Type B pancreatic cell (in vitro differentiated cells): ENCODE data around the gene MZT2B. TPM values are rescaled to one million over a fixed set of nuclear protein-coding genes. Genes with fewer than 3 reads are reported as not detected.
"Not testable (repeated sequence)": the region's sequence is repeated elsewhere in the genome, so short reads cannot be mapped to it uniquely, and the experiment has no call there.

Experiments
- DNase-seq: peaks from one replicate; pipeline ENCODE4 v3.0.0; 2021; ENCODE audit warnings: mixed read lengths; ENCODE audit not compliant: unreplicated experiment; ENCODE audit errors: extremely low spot score
- H3K27ac Mint-ChIP-seq: 2 replicates; pipeline ENCODE4 v1.8.0; 2021; ENCODE audit warnings: mild to moderate bottlenecking, mixed read lengths
- H3K27me3 Mint-ChIP-seq: 2 replicates; pipeline ENCODE4 v1.8.0; 2021; ENCODE audit warnings: mixed read lengths
- H3K36me3 Mint-ChIP-seq: 2 replicates; pipeline ENCODE4 v1.8.0; 2021; ENCODE audit warnings: mixed read lengths
- H3K4me1 Mint-ChIP-seq: one replicate; pipeline ENCODE4 v1.8.0; 2021; ENCODE audit warnings: mixed read lengths; ENCODE audit not compliant: unreplicated experiment
- H3K4me3 Mint-ChIP-seq: 2 replicates; pipeline ENCODE4 v1.8.0; 2021; ENCODE audit warnings: mild to moderate bottlenecking, mixed read lengths
- H3K9me3 Mint-ChIP-seq: 2 replicates; pipeline ENCODE4 v1.8.0; 2021; ENCODE audit warnings: mixed read lengths
- total RNA-seq: library from RNA; stranded (reverse); gene quantifications from 2 replicates; pipeline ENCODE4 v1.2.1, GENCODE V29; 2021; ENCODE audit warnings: low replicate concordance
- TF ChIP-seq, protein P1 (sequence below): fragments of 200-600 bp; sonication (generic); conservative IDR thresholded peaks from 2 replicates; pipeline ENCODE4 v1.5.0; 2021; ENCODE audit warnings: antibody characterized with exemption, mild to moderate bottlenecking

Gene MZT2B
- total RNA-seq, 1 donor from 2014 or later: 224 TPM

DNA sequence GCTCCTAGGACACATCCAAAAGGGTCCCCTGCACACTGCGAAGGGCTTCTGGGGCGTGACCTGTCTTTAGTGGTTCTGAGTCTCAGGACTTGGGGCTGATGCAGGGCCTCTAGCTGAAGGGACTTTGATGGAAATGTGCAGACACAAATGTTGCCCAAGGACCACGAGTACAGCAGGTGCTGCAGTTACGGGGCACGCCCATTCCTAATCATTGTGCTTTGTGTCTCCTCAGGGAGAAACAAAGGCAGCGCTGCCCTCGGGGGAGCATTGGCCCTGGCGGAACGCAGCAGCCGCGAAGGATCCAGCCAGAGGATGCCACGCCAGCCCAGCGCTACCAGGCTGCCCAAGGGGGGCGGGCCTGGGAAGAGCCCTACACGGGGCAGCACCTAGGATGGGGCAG, 8.2 kb downstream of the MZT2B start:
- H3K27ac Mint-ChIP-seq: no peak overlapping the region
- no peaks in the 10 kb centered on the region for H3K4me1 Mint-ChIP-seq
- H3K9me3 Mint-ChIP-seq: no peaks in the 10 kb centered on the region
- H3K36me3 Mint-ChIP-seq: no peaks in the 10 kb centered on the region
- DNase-seq: no peak
- H3K4me3 Mint-ChIP-seq: no peak overlapping the region
- no peaks in the 10 kb centered on the region for H3K27me3 Mint-ChIP-seq
- TF ChIP-seq, protein P1, sequence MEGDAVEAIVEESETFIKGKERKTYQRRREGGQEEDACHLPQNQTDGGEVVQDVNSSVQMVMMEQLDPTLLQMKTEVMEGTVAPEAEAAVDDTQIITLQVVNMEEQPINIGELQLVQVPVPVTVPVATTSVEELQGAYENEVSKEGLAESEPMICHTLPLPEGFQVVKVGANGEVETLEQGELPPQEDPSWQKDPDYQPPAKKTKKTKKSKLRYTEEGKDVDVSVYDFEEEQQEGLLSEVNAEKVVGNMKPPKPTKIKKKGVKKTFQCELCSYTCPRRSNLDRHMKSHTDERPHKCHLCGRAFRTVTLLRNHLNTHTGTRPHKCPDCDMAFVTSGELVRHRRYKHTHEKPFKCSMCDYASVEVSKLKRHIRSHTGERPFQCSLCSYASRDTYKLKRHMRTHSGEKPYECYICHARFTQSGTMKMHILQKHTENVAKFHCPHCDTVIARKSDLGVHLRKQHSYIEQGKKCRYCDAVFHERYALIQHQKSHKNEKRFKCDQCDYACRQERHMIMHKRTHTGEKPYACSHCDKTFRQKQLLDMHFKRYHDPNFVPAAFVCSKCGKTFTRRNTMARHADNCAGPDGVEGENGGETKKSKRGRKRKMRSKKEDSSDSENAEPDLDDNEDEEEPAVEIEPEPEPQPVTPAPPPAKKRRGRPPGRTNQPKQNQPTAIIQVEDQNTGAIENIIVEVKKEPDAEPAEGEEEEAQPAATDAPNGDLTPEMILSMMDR: no peak

DNA sequence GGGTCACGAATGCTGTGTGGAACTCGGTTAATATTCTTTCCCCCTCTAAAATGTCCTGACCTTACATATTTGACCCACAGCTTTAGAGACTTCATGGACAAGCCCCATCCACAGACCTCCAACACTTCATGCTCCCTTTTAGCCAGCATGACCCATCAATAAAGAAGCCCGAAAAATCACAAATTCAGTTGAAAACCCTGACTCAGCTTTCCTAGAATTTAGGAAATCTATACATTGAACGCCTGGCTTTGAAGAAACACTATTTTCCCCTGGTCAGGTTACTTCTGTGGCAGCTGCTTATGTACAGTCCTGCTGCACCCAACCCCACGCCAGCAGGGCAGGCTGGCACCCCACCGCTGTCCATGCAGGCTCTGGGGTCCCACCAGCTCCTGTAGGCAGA, 9.3 kb downstream of the MZT2B start:
- H3K9me3 Mint-ChIP-seq, H3K36me3 Mint-ChIP-seq, H3K4me3 Mint-ChIP-seq, H3K27ac Mint-ChIP-seq, H3K4me1 Mint-ChIP-seq, DNase-seq, H3K27me3 Mint-ChIP-seq: not testable (repeated sequence)

DNA sequence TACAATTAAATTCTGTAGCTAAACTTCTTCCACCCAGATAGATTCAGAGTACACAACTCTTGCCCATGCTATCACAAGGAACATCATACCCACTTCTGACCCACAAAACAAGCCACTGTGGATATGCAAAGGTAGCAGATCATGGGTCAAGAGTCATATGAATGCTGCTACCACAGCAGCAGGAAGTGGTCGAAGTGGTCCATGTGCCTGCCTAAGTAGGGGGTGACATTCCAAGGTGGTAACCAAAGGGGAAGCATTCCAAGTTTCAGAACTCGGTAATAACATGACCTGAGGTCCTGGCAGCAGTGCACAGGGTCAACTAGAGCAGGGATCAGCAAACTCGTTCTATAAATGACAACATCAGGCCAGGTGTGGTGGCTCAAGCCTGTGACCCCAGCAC, 10.4 kb downstream of the MZT2B start:
- not testable (repeated sequence) for H3K9me3 Mint-ChIP-seq, H3K27me3 Mint-ChIP-seq, H3K4me3 Mint-ChIP-seq, H3K27ac Mint-ChIP-seq, H3K36me3 Mint-ChIP-seq, DNase-seq, H3K4me1 Mint-ChIP-seq

DNA sequence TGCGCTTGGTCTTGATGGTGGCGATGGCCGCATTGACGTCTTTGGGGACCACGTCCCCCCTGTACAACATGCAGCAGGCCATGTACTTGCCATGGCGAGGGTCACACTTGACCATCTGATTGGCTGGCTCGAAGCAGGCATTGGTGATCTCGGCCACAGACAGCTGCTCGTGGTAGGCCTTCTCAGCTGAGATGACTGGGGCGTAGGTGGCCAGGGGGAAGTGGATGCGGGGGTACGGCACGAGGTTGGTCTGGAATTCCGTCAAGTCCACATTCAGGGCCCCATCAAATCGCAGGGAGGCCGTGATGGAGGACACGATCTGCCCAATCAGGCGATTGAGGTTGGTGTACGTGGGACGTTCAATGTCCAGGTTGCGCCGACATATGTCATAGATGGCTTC, 11.8 kb downstream of the MZT2B start:
- not testable (repeated sequence) for H3K27me3 Mint-ChIP-seq, H3K4me3 Mint-ChIP-seq, H3K27ac Mint-ChIP-seq, H3K4me1 Mint-ChIP-seq, DNase-seq, H3K36me3 Mint-ChIP-seq, H3K9me3 Mint-ChIP-seq

DNA sequence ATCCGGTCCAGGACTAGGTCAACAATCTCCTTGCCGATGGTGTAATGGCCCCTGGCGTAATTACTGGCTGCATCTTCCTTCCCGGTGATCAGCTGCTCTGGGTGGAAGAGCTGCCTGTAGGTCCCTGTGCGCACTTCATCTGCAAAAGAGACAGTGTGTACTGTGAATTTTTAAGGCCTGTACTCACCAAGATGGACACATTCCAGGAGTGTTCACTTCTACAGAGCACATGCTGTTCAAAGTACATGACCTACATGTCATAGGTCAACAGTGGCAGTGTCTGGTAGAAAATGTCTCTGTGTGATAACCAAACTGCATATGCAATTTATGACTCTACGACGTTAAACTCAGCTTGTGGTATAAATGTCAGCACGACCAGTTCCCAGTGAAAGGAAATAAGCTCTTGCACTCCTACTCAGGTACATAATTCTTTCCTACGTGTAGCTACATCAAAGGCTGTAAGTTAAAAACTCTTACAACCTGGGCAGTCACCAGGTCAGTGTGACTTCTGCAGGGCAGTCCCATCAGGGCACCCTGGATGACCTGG, 13.1 kb downstream of the MZT2B start:
- H3K27me3 Mint-ChIP-seq, DNase-seq, H3K27ac Mint-ChIP-seq, H3K9me3 Mint-ChIP-seq, H3K4me3 Mint-ChIP-seq, H3K36me3 Mint-ChIP-seq, H3K4me1 Mint-ChIP-seq: not testable (repeated sequence)

DNA sequence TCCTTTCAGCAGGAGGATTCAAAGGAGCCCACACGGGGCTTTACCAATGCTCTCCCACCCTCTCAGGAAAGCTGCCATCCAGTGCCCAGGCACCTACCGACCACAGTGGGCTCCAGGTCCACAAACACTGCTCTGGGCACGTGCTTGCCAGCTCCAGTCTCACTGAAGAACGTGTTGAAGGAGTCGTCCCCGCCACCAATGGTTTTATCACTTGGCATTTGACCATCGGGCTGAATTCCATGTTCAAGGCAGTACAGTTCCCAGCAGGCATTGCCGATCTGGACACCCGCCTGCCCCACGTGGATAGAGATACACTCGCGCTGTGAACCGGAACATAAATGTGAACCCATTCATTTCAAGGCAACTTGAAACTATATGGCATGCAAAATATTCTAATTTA, 14.0 kb downstream of the MZT2B start:
- not testable (repeated sequence) for H3K9me3 Mint-ChIP-seq, H3K27me3 Mint-ChIP-seq, H3K4me3 Mint-ChIP-seq, H3K4me1 Mint-ChIP-seq, H3K36me3 Mint-ChIP-seq, H3K27ac Mint-ChIP-seq, DNase-seq

DNA sequence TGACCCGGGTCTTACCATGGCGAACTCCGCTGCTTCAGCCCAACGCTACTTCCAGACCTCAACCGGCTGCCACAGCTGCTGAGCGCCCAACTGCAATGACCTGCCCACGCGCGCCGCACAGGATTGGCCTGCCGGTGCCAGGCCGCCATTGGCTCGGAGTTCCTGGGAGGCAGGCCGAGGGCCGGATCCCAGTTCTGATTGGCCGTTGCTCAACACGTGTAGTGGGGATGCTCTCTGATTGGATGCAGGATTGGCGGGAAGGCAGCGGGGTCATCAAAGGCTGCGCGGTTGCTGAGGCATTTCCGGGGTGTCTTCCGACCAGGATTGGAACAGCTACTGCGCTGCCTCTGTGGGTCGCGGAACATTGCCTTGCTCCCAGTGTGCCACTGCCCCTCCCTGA, 16.3 kb downstream of the MZT2B start, which contains the start of gene TUBA3E:
TSS of gene TUBA3E (minus strand) at position 97 of the 400 bp plus-strand sequence. CDS start at position 18, 79 bp downstream.
- H3K4me3 Mint-ChIP-seq: no peak within 1 kb of the TSS
- no peaks in the 10 kb centered on the region for H3K36me3 Mint-ChIP-seq
- H3K27me3 Mint-ChIP-seq: peaks cover 4% of the 10 kb centered on the region
- H3K27ac Mint-ChIP-seq: no peak within 1 kb of the TSS
- no peaks in the 10 kb centered on the region for H3K9me3 Mint-ChIP-seq
- peaks cover 3% of the 10 kb centered on the region for H3K4me1 Mint-ChIP-seq
- no peak for DNase-seq
- TF ChIP-seq, protein P1: no peak

DNA sequence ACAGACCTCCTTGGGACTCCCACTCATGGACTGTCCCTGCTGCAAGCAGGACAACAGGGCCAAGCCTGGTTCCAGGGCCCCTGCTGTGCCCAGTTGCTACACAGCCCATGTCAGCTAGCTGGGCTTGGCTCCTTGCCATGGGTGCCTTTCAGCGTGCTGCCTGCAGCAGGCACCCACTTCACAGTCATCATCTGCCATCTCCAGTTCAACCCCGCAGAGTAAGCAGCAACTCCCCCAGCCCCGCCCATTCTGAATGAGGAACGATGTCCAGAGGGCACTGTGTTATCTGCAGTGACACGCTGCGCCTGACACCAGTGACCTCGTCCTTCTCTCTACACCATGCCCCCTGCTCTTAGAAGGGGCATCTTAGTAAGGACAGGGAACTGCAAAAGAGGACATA, 20.5 kb downstream of the MZT2B start:
- not testable (repeated sequence) for DNase-seq, H3K4me3 Mint-ChIP-seq, H3K4me1 Mint-ChIP-seq

DNA sequence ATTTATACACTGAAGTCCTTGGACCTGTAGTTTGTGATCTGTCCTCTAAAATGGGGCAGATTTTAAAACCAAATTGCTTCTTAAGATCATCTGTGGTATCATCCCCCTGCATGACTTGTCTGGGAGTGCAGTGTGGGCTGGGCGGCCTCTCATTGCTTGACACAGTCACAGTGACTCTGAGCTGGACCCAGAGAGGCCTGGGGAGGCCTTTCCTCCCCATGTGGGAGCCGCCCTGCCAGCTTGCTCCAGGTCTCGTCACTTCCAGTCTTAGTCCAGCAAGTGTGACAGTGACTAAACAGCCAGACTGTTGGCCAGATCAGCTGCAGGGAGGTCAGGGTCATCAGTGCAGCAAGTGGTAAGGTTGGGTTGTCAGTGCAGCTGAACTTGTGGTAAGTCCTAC, 21.1 kb downstream of the MZT2B start:
- not testable (repeated sequence) for DNase-seq, H3K4me1 Mint-ChIP-seq, H3K27me3 Mint-ChIP-seq, H3K4me3 Mint-ChIP-seq, H3K36me3 Mint-ChIP-seq, H3K9me3 Mint-ChIP-seq, H3K27ac Mint-ChIP-seq

More for the DNA sequence above, 20.5 kb downstream of the MZT2B start:
- not testable (repeated sequence) for H3K27ac Mint-ChIP-seq, H3K27me3 Mint-ChIP-seq, H3K36me3 Mint-ChIP-seq, H3K9me3 Mint-ChIP-seq

DNA sequence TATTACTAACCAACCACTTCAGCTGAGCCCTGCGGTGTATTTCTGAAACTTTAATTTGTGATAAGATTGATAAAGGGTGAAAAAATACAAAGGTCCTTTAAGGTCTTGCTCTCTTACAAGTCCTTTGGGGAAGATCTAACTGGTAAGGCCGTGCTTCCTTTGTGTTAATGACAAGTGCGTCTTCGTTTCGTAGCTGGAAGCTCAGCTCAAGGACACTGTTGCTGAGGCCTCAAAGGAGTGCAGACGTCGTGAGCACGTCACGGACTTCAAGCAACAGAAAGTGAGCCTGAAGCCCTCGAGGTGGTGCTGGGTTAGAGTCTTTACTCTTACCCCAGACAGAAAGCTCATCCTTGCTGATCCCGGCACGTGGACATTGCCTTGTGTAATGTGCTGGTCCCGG, 25.0 kb downstream of the MZT2B start:
- H3K27ac Mint-ChIP-seq, H3K36me3 Mint-ChIP-seq, DNase-seq, H3K9me3 Mint-ChIP-seq, H3K4me1 Mint-ChIP-seq, H3K4me3 Mint-ChIP-seq: not testable (repeated sequence)
- peaks cover 26% of the 10 kb centered on the region for H3K27me3 Mint-ChIP-seq

DNA sequence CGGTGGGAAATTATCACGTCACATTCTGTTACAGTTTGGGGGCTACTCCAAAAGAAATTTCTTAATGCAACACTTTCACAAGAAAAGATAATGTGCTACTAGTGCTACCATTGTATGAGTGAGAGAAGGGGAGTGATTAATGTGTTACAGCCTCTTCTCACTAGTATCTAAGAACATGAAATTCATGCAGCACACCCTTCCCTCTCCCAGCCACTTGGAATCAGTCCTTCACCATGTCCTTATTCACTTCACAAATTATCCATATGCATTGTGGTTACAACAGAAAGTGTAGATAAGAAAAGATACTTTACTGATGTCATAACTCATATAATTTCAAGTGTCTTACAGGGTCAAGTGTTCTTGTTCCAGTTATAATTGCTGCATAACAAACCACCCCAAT, 37.1 kb downstream of the MZT2B start:
- peaks cover 41% of the 10 kb centered on the region for H3K27me3 Mint-ChIP-seq
- not testable (repeated sequence) for H3K4me3 Mint-ChIP-seq, H3K4me1 Mint-ChIP-seq, DNase-seq, H3K27ac Mint-ChIP-seq, H3K9me3 Mint-ChIP-seq, H3K36me3 Mint-ChIP-seq

DNA sequence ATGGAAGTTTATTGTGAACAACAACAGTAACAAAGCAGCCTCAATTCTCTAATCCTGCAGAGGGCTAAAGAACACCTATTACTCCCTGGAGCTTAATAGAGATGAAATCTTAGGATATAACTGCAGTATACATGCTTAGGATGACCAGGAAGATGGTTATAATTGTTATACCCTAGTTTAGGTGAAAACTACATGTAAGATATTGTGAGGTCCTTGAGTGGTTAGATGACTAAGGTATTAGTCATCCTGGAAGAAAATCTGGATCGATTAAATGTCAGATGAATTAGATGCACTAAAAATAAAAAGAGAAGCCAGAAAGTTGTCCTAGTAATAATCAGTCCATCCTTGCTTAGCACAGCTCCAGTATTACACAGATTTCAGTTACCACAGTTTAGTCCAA, 38.4 kb downstream of the MZT2B start:
- not testable (repeated sequence) for DNase-seq, H3K27ac Mint-ChIP-seq, H3K4me1 Mint-ChIP-seq, H3K36me3 Mint-ChIP-seq, H3K9me3 Mint-ChIP-seq, H3K4me3 Mint-ChIP-seq
- H3K27me3 Mint-ChIP-seq: peaks cover 33% of the 10 kb centered on the region

DNA sequence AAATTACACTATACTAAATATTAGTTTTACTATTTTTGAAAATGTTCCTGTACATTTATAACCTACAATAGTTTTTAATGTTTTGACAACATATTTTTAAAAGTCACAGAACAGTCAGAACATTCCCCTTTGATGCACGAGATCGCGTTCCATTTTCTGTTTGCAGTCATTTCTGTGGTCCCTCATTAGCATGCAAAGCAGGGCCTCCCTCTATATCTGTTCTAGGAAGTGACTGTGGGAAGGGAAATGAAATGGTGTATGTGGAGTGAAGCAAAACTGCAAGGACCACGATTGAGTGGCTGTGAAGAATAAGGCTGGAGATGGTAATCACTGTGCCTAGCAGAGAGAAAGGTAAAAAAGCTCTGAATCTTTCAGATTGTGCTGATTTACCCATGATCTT, 40.5 kb downstream of the MZT2B start:
- not testable (repeated sequence) for H3K27ac Mint-ChIP-seq, H3K4me3 Mint-ChIP-seq, H3K9me3 Mint-ChIP-seq, H3K4me1 Mint-ChIP-seq, DNase-seq, H3K36me3 Mint-ChIP-seq
- peaks cover 26% of the 10 kb centered on the region for H3K27me3 Mint-ChIP-seq
